ENCODE results near the gene EPG5. TPM values are rescaled to one million over a fixed set of nuclear protein-coding genes. Genes with fewer than 3 reads are reported as not detected.

Gene EPG5
- total RNA-seq, 1 experiment from 2014 or later, result 22.7 TPM

- Mint-ChIP-seq H3K27me3 (ENCODE audit: low read depth) (peaks cover 44% of the 10 kb centered on the region), H3K9me3 (no peaks in the 10 kb centered on the region), H3K27ac (no peak overlapping the region), H3K4me3 (no peak overlapping the region), H3K4me1 (peaks cover 22% of the 10 kb centered on the region), H3K36me3 (no peaks in the 10 kb centered on the region)
- ATAC-seq, result peak; percentile 65
- ChIA-PET CTCF (interaction anchor here (0.6 to 3.5 kb wide), 39 partner anchors 9 to 233 kb away, joined by 3 to 36 read pairs (median 5); partner anchors contain the start of genes SIGLEC15 and SLC14A1), POLR2A (no interaction called here)
- TF ChIP-seq FOXP1 (CRISPR knock-in tag; IDR thresholded peaks at IDR 0.05; ENCODE audit: borderline replicate concordance) (no peak), CTCF (IDR thresholded peaks at IDR 0.05) (peak; percentile 40; the same call in 1 of the 2 replicates), ZNF671 (CRISPR knock-in tag; IDR thresholded peaks at IDR 0.05) (no peak), TCF7 (CRISPR knock-in tag; IDR thresholded peaks at IDR 0.05; ENCODE audit: low read depth) (no peak), SMAD3 (CRISPR knock-in tag; IDR thresholded peaks at IDR 0.05; ENCODE audit: borderline replicate concordance) (no peak)
- peak; percentile 56 for DNase-seq (ENCODE audit: low spot score)
Measured at GRCh38 chr18:45839414-45840395, 127.4 kb downstream of the EPG5 start.

GRCh38 chr18:45838302-45839070 is 128.6 kb downstream of the EPG5 start:
- Mint-ChIP-seq H3K9me3 (no peaks in the 10 kb centered on the region), H3K36me3 (no peaks in the 10 kb centered on the region), H3K27me3 (ENCODE audit: low read depth) (peaks cover 47% of the 10 kb centered on the region), H3K4me3 (peak overlapping the region; percentile 43), H3K4me1 (peaks cover 22% of the 10 kb centered on the region), H3K27ac (no peak overlapping the region)
- POLR2A ChIA-PET, result no interaction called here
- CTCF ChIA-PET, result interaction anchor here (1.0 to 3.5 kb wide), 8 partner anchors 42 to 190 kb away, joined by 3 to 36 read pairs (median 8); no protein-coding TSS in a partner anchor
- DNase-seq (ENCODE audit: low spot score), result no peak
- TF ChIP-seq TP53 (CRISPR knock-in tag; IDR thresholded peaks at IDR 0.05), result 0 out of 2 replicates have a peak, but pooled peaks have one; percentile 30
- TF ChIP-seq NR3C1 (CRISPR knock-in tag; conservative IDR thresholded peaks at IDR 0.05; ENCODE audit: low read depth), result no peak
- 0 out of 2 replicates have a peak, but pooled peaks have one; percentile 20 for TF ChIP-seq FOXP1 (CRISPR knock-in tag; IDR thresholded peaks at IDR 0.05; ENCODE audit: borderline replicate concordance)
- no peak for ATAC-seq

GRCh38 chr18:45837283-45838070 is 129.7 kb downstream of the EPG5 start:
- Mint-ChIP-seq H3K4me3 (peak overlapping the region; percentile 66; the same call in 1 of the 2 replicates), H3K27me3 (ENCODE audit: low read depth) (peaks cover 47% of the 10 kb centered on the region), H3K36me3 (no peaks in the 10 kb centered on the region), H3K9me3 (no peaks in the 10 kb centered on the region), H3K4me1 (peaks cover 22% of the 10 kb centered on the region), H3K27ac (no peak overlapping the region)
- POLR2A ChIA-PET, result no interaction called here
- peak; percentile 80 for DNase-seq (ENCODE audit: low spot score)
- CTCF ChIA-PET, result interaction anchor here (1.0 to 3.5 kb wide), 9 partner anchors 43 to 191 kb away, joined by 3 to 36 read pairs (median 4); partner anchors contain the start of gene SLC14A1
- ATAC-seq, result peak; percentile 70
- no peak for TF ChIP-seq ZSCAN18 (CRISPR knock-in tag; IDR thresholded peaks at IDR 0.05)
- TF ChIP-seq CREM (CRISPR knock-in tag; IDR thresholded peaks at IDR 0.05), result peak; percentile 38; the same call in 1 of the 2 replicates
- TF ChIP-seq NR2C2 (CRISPR knock-in tag; IDR thresholded peaks at IDR 0.05), result no peak
- TF ChIP-seq TEAD1 (CRISPR knock-in tag; IDR thresholded peaks at IDR 0.05), result peak; percentile 91
- TF ChIP-seq PRDM15 (CRISPR knock-in tag; IDR thresholded peaks at IDR 0.05), result peak; percentile 59; the same call in 1 of the 2 replicates
- TF ChIP-seq E2F5 (CRISPR knock-in tag; IDR thresholded peaks at IDR 0.05), result peak; percentile 89
- peak; percentile 19; the same call in 1 of the 2 replicates for TF ChIP-seq ATF2 (CRISPR knock-in tag; IDR thresholded peaks at IDR 0.05; ENCODE audit: borderline replicate concordance, low read depth)
- TF ChIP-seq ZNF416 (CRISPR knock-in tag; IDR thresholded peaks at IDR 0.05), result peak; percentile 12; the same call in 1 of the 2 replicates
- TF ChIP-seq ETV6 (CRISPR knock-in tag; IDR thresholded peaks at IDR 0.05), result peak; percentile 98; the same call in 1 of the 2 replicates

All from WTC11 (cell line).